Astrocyte (in vitro differentiated cells and primary cell): ENCODE results near the gene CSPG4.

Experiments
- CTCF ChIP-seq: IDR thresholded peaks from 2 replicates; pipeline ENCODE4 v1.5.1; 2011; ENCODE audit warnings: low read depth, mild to moderate bottlenecking, inconsistent platforms, low read length, moderate library complexity; ENCODE audit not compliant: insufficient read depth
- EZH2 ChIP-seq: IDR thresholded peaks from 2 replicates; pipeline ENCODE4 v1.6.1; 2012; ENCODE audit warnings: mild to moderate bottlenecking, low read length, inconsistent platforms; ENCODE audit not compliant: insufficient read depth

DNA sequence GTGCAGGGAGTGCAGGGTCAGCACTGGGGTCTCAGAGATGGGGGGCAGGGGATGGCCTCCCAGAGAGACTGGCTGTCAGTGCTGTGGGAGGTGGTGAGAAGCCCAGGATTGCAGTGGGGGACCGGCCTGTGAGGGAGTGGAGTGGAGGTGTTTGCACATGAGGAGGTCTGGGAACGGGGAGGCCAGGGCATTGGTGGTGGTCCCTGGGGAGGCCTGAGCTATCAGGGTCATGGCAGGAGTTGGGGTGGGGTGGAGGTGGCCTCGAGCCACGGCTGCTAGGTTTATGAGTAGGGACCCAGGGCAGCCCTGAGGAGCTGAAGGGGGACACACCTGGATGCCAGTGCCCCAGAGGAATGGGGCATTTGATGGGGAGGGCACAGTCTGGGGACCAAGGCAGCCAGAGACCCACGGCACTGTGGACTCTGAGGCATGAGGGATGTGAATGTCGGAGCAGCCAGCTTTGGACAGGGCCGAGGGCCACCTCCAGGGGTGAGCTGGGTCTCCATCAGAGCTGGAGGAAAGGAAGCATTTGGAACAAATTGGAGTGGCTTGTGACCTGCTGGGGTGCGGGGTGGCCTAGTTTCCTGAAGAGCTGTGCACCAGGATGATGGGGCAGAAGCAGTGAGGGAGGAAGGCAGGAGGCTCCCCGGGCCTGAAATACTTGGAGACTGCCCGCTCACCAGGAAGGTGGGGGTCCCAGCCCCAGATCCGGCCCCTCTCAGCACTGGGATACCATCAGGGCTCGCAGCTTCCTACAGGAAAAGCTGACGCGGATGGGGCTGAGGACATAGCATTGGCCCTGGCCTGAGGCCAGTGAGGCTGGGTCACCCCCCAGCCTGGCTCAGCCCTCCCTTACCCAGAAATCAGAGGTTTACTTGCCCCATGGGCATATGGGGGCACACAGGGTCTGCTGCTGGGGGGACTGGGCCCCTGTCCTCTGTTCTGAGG lies 9.5 kb upstream of the CSPG4 start:
- no peak for TF ChIP-seq CTCF
- no peak for TF ChIP-seq EZH2
